ENCODE data around the gene KCNG2.

The KCNG2 gene

DNA sequence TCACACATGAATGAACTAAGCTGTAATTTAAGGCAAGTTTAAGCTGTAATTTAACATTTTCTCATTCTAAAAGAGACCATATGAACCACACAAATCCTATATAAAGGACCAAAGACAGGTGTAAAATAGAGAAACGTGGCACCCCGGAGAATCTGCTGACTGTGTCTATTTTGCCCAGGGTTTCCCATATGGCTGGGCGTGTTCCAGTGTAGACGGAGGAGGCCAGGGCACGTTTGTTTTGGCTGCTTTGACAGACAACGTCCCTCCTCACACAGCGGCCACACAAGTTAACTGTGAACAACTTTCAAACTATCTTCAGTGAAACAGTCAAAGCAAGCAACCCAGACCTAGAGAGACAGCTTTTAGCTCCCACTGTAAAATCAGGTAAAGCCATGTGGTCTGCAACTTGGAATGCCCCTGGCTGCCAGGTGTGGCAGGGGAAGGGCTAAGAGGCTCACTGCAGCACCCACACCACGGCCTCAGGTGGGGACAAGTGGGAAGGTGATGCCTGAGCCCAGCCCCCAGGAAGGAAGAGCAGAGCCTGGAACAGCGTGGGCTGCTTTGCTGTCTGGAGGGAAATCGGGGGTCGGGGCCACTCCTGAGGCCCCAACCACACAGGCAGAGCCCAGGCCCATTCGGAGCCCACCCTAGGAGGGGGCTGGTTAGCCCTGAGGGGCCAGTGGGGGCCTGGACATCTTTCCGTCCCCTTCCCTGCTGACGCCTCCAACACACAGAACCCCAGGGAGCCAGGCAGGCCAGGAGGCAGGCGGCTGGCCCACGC is 113.0 kb downstream of the KCNG2 start:
- no peak for DNase-seq (ENCODE audit: low spot score)

DNA sequence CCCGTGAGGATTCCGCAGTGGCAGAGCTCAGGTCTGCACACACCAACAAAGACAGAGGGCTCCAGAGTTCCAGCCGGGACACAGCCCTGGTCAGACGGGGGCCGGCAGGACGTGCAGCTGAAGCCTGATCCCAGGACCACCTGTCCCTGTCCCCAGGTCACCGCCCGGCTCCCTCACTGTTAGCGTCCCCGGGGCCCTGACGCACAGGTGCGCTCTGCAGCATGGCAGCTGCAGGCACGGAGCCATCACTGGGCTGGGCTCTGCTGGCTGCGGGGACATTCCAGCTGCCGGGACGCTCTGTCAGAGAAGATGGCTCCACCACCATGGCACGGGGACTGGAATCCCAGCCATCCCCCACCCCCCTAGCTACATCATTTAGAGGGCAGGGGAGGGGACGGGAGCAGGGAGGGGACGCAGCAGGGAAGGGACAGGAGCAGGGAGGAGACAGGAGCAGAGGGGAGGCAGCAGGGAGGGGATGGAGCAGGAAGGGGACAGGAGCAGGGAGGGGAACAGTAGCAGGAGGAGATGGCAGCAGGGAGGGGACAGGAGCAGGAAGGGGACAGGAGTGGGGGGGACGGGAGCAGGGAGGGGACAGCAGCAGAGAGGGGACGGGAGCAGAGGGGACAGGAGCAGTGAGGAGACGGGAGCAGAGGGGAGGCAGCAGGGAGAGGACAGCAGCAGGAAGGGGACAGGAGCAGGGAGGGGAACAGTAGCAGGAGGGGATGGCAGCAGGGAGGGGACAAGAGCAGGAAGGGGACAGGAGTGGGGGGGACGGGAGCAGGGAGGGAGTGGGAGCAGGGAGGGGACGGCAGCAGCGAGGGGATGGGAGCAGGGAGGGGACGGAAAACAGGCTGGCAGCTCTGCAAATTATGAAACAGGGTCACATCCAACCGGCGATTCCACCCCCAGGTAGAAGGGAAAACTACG is 113.9 kb downstream of the KCNG2 start:
- no peak for DNase-seq (ENCODE audit: low spot score)

DNA sequence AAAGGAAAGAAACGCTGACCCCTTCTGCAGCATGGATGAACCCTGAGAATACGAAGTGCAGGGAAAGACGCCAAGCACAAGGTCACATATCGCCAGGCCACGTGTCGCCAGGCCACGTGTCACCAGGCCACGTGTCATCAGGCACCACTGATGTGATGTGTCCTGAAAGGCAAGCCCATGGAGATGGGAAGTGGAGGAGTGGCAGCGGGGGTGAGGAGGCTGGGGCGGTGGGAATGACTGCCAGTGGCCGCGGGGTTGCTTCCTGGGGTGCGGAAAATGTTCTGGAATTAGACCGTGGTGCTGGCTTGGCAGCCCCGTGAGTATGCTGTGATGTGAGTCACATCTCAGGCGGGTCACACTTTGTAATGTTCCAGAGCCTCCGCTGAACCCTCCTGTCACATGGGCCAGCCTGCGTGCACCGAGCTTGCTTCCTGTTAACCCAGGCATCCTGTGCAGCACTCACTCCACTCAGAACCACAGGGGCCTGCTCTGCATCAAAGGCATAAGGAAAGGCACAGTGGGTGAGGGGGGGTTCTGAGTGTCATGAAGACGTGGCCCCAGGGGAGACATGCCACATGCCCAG is 114.8 kb downstream of the KCNG2 start:
- peak; percentile 26 for DNase-seq (ENCODE audit: low spot score)

DNA sequence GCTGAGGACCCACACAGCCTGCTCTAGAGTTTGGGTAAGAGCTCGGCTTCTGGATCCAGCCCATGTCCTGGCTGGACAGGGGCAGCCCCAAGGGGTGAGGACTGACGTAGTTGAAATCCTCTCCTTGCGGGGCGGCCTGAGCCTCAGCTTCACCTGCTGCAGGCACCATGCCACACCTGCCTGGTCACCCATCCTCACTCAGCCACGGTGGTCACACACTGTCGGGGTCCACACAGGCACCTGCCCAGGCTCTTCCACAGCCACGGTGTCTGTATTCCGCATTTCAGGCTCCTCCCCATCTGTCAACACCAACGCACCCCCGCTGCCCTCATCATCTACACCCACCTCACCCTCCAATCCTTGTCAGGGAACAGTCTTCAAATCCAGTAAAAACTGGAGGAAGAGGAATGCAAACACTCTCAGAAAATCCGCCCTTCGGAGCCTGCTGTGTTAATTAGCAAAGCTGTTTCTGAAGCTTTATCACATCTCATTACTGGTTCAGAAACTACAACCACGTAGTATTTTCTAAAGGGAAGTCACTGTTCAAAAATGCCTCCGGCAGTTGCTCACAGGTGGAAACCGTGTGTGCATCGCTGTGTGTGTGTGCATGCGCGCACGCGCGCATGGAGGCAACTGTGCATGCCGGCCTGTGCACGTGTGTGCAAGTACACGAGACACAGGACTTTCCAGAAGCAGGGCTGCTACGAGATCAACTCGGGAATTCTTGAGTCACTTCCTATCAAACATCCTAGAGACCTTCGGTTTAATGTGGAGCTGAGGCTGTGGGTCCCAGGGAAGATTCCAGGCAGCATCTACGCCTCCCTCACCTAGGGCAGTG is 115.5 kb downstream of the KCNG2 start:
- DNase-seq (ENCODE audit: low spot score) = no peak

DNA sequence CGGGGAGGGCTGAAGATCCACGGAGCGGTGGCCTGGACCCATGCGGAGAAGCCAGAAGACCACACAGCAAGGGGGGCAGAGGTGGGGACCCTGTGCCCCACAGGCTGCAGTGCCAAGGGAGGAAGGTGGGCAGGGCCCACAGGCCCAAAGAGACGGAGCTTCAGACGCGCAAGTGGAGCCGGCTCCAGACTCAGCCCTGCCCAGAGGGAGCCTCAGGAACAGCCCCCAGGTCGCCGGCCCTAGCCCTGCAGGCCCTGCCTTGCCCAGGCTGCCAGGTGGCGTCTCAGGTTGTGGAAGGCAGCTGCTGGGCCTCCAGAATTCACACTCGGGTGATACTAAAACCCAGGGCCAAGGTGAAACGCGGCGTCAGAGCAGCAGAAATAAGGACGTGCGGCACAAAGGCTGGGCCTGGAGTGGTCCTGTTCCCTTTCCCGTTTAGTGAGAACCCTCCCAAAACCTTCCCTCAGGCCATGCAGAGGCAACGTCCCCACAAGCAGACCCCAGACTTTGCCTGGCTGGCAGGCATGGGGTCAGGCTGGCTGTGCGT is 116.9 kb downstream of the KCNG2 start:
- DNase-seq (ENCODE audit: low spot score) = no peak

DNA sequence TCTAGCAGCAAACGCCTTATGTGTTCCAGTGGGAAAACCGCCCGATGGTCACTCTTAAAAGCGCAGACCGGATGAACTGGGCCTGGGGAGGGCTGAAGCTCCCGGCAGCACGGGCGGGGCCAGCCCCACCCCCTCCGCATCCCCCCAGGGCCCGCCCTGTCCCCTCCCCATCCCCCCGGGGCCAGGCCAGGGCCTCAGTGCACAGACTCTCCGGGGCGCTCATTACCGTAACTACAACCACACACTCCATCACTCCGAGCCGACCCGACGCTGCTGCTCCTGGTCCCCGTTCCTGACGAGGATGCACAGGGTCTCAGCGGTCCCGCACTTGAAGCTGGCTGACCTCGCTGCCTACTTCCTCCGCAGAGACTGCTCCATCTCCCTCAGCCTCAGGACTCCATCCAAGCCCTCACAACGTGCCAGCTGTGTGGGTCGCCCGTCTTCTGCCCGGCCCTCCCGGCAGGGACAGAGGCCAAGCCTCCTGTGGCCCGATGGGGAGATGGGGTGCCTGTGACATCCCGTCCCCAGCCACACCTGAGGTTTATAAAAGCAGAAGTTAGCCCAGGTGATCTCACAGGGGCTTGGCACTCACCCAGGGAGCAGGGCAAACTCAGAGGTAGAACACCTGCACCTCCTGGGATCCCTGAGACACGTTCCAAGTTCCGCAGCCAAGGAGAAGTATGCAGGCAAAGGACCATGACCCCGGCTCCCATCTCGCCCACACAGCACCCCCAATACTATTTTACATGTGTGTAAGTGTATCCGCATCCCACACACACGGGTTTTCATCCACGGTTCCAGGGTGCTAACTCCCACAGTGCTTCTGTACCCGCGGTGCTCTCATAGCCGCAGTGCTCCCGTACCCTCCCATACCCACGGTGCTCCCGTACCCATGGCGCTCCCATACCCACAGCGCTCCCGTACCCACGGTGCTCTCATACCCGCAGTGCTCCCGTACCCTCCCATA is 117.7 kb downstream of the KCNG2 start:
- no peak for DNase-seq (ENCODE audit: low spot score)

DNA sequence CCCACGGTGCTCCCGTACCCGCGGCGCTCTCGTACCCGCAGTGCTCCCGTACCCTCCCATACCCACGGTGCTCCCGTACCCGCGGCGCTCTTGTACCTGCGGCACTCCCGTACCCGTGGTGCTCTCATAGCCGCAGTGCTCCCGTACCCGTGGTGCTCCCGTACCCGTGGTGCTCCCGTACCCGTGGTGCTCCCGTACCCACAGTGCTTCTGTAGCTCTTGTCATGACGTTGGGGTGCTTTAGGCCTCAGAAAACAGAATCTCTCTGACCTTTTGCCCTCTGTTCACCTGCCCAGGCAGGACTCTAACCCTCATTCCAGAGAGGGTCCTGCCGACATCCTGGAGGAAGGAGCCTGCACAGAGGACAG is 118.4 kb downstream of the KCNG2 start:
- DNase-seq (ENCODE audit: low spot score) = no peak

DNA sequence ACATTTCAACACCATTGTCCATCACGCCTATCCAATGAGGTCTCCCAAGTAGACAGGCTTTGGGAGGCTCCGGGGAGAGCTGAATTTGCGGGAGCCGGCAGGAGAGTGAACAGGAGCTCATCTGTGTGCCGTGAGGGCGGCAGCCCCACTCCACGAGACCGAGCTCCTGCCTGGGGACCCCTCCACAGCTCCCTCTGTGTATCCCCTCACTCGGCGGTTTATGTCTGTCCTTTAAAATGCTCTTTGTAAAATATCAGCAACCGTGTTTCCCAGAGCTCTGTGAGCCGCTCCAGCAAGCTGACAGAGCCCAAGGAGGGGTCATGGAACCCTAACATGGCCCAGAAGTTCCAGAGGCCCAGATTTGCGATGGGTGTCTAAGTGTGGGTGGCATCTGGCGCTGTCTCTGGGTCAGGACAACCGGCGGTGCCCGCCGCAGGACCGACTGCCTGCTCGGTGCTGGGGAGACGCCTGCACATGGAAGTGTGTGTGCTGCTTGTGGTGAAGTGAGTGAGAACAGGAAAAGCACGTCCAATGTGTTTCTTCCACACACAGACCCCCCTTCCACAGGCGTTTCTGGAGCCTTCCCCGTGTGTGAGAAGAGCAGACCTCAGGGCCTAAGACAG is 118.9 kb downstream of the KCNG2 start:
- DNase-seq (ENCODE audit: low spot score) = no peak

DNA sequence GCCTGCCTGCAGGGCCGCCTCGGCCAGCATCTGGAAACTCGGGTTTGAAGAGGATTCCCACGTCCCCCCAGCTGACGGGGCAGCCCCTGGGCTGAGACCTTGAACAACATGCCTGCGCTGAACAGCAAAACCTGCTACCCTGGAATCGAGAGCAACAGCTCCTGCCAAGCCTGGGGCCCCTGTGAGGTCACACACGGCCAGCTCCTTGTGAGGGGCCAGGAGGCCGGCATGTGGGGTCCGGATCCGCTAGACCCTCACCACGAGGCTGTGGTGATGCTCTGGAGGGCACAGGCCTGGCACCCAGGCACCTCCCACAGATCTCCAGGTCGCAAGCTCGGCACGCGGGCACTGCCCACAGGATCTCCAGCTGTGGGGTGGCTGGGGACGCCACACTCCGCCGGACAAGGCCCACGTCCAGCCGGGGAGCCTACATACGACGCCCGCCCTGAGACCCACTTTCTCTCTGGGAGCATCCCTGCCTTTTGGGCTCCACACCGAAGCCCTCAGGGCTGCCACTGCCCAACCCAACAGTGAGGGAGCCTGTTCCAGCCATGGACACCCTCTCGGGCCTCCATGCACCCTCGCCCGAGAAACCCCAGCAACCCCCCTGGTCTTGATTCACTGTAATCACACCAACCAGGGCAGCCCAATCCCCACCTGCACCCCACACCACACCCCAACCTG is 119.6 kb downstream of the KCNG2 start:
- no peak for DNase-seq (ENCODE audit: low spot score)

DNA sequence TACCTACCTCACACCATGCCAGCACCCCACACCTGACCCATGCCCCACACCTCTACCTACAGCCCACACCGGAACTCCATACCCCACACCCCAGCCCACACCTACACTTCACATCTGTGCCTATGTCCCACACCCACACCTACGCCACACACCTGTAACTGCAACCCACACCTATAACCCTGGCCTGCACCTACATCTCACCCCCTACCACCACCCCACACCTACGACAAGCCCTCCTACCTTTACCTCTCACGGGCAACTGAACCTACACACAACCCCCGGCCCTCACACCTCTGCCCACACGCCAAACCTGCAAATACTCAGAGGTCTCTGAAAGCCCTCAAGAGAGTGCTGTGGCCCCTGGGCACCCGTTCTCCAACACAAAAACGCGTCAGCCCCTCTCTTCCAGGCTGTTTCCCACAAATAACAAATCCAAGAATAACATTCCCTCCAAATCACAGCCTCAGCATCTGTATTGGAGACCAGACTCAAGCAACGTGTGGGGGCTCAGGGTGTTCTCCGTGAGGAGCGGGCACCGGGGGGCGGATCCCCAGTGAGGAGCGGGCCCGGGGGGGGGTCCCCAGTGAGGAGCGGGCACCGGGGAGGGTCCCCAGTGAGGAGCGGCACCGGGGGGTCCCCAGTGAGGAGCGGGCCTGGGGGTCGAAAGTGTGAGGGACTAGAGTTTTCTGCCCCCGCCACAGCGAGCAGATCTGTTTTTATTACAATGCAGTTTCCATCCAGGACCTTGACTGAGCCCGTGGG is 120.3 kb downstream of the KCNG2 start:
- DNase-seq (ENCODE audit: low spot score) = no peak

DNA sequence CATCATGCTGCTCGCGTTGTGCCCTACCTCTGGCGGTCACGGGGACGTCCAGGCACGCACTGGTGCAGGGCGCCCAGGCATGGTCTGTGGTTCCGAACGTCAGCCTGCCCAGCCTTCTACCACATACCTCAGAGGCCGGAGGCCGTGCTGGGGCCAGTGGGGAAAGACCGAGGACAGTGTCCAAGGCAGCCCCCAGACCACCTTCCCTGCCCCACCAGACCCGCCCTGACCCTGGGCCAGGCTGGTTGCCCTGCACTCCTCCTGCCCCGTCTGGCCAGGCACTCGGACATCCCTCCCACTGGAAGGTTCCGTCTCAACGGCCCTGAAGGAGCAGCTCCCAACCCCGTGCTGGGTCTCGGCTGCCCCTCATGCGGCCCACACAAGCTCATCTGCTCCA is 120.9 kb downstream of the KCNG2 start:
- no peak for DNase-seq (ENCODE audit: low spot score)

DNA sequence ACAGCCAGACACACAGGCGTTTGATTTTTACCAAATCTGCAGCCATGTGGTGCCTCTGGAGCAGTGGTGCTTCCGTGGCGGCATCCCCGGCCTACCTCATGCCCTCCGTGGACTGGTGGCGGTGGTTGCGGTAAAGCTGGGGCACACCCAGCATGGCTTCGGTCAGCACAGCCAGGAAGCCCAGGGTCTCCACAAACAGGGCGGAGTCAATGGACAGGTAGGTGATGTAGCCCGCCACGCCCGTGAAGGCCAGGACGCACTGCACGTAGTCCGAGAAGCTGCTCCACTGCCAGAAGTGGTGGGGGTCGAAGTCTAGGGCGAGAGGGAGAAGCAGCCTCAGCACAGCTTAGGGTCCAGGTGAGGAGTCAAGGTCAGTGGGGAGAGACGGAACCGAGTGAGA is 121.4 kb downstream of the KCNG2 start:
- DNase-seq (ENCODE audit: low spot score) = no peak

DNA sequence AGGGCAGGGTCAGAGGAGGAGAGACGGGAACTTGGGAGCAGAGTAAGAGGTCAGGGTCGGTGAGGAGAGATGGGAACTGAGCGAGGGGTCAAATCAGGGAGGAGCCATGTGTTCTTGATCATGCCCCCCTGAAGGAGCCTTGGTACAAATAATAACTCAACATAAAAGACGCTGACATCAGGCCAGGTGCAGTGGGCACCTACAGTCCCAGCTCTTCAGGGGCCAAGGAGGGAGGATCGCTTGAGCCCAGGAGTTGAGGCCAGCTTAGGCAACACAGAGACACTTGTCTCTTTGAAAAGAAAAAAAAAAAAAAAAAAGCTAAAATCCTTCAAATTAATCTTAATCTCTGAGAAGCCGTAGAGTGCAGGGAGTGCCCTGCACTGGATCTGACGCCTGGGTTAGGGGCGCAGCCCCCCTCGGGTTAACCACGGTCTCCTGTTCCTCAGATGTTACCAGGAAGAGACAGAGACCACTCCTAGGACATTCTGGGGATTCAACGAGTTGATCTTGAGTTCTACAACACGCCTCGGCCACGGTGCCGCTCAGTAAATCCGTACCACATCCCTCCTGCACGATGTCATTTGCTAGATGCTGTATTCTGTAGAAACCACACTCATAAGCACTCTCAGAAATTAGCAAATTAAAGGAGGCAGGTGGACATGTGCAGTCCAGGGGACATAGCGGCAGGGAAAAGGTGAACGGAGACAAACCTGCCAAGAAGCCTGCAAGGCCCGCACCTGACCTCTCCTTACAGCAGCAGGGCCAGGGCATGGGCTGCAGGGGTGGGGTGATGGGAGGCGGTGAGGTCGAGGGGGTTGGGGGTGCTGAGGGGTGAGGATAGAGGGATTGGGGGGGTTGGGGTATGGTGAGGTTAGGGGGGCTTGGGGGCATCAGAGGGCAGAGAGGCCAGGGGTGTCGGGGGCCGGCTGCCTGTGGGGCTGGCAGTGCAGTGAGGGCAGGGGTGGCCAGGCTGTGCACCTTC is 124.5 kb downstream of the KCNG2 start:
- no peak for DNase-seq (ENCODE audit: low spot score)

DNA sequence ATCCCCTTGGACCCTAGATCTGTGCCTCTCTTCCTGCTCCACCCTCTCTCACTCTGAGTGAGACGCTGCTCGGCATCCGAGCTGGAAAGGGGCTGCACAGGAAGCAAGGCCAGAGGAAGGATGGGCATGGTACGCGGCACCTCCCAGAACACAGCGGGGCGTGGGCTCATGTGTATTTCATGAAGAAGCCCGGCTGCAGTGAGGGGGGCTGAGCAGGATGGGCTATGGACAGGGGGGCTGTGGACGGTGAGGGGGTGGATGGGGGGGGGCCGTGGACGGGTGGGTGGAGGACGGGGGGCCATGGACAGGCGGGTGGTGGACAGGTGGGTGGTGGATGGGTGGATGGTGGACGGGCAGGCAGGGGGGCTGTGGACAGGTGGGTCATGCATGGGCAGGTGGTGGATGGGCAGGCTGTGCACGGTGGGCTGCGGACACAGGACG is 125.3 kb downstream of the KCNG2 start:
- no peak for DNase-seq (ENCODE audit: low spot score)

DNA sequence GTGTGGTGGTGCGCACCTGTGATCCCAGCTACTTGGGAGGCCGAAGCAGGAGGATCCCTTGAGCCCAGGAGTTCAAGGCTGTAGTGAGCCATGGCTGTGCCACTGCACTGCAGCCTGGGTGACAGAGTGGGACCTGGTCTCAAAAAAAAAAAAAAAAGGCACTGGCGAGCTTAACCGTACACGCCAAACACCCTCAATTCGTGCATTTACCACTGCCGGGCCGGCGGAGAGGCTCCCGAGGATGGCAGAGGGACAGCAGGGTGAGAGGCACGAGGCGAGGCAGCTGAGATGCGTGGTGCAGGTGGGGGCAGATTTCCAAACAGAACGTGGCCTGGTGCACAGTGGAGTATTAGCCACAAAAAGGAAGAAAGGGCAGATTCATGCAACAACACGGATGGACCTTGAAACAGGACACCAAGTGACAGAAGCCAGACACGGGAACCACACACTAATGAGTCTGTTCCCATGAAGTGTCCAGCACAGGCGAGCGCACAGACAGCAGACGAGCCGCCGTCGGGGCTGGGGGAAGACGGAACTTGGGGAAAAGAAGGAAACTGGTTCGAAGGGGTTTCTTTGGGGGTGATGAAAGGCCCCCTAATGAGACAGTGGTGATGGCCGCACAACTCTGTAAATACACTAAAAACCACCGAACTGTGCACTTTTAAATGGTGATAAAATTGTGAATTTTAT is 126.3 kb downstream of the KCNG2 start:
- no peak for DNase-seq (ENCODE audit: low spot score)

DNA sequence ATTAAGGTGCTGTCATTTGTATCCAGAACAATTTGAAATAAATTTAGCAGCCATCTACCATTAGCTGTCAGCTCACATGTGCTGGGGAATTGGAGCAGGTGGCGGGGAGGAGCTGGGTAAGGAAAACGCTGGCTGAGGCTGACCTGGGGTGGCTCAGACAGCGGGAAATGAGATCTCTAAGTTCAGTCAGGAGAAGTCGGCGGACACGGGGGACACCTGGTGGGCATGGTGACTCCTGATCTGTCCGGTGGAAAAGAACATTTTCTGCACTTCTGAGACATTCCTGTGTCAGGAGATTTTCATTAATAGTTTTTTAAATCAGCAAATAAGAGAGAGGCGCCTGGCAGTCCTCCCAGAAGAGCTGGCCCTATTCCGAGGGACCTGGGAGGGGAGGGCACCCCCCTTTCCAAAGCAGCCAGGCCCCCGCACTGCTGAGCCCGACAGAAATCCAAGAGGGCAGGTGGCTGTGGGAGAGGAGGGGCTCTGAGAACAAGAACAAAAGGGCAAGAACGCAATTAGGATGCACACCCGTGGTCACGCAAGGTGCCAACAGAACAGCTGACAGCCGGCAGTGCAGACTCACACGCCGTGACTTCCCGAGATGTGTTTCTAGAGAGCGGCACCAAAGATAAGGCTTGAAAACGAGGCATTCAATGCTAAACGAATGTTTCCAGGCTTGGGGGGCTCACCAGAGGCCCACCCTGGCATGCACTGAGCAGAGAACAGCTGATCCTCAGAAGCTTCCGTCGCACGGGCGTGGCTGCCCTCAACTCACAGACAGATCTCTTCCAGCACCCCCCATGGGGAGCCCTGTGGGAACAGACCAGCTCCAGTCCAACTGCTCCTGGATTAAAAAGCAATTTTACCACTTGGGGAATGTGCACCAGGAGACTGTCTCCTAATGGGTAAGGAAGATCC is 127.3 kb downstream of the KCNG2 start:
- no peak for DNase-seq (ENCODE audit: low spot score)

Measured in CD4-positive, alpha-beta T cell treated with Interleukin-6 at 100 ng/mL for 8 hours (primary cell).